ENCODE results near the gene ARHGEF35.
"Not testable (repeated sequence)": the region's sequence is repeated elsewhere in the genome, so short reads cannot be mapped to it uniquely, and the experiment has no call there.

Gene ARHGEF35

GRCh38 chr7:144203086-144203485 lies 7.5 kb upstream of the ARHGEF35 start:
- H3K9me3 Mint-ChIP-seq; H3K4me1 Mint-ChIP-seq (ENCODE audit: low read depth in 2 of 2); DNase-seq; H3K4me3 Mint-ChIP-seq; H3K36me3 Mint-ChIP-seq (ENCODE audit: insufficient read depth); ATAC-seq (replicated peaks); H3K27ac Mint-ChIP-seq; H3K27me3 Mint-ChIP-seq: not testable (repeated sequence)

GRCh38 chr7:144201978-144202377 lies 6.3 kb upstream of the ARHGEF35 start:
- not testable (repeated sequence) for H3K27me3 Mint-ChIP-seq; H3K9me3 Mint-ChIP-seq; H3K27ac Mint-ChIP-seq; H3K36me3 Mint-ChIP-seq (ENCODE audit: insufficient read depth); ATAC-seq (replicated peaks); H3K4me3 Mint-ChIP-seq; H3K4me1 Mint-ChIP-seq (ENCODE audit: low read depth in 2 of 2); DNase-seq

GRCh38 chr7:144198934-144199333 lies 3.3 kb upstream of the ARHGEF35 start:
- H3K36me3 Mint-ChIP-seq (ENCODE audit: insufficient read depth); ATAC-seq (replicated peaks); H3K9me3 Mint-ChIP-seq; H3K27ac Mint-ChIP-seq; H3K4me1 Mint-ChIP-seq (ENCODE audit: low read depth in 2 of 2); H3K4me3 Mint-ChIP-seq; H3K27me3 Mint-ChIP-seq; DNase-seq: not testable (repeated sequence)

GRCh38 chr7:144194453-144194852 lies 1.2 kb downstream of the ARHGEF35 start:
- not testable (repeated sequence) for ATAC-seq (replicated peaks); H3K4me3 Mint-ChIP-seq

GRCh38 chr7:144193782-144194181 lies 1.9 kb downstream of the ARHGEF35 start:
- DNase-seq, H3K9me3 Mint-ChIP-seq: not testable (repeated sequence)

More at GRCh38 chr7:144194453-144194852, 1.2 kb downstream of the ARHGEF35 start:
- not testable (repeated sequence) for H3K9me3 Mint-ChIP-seq; H3K27ac Mint-ChIP-seq; H3K27me3 Mint-ChIP-seq; H3K36me3 Mint-ChIP-seq (ENCODE audit: insufficient read depth); H3K4me1 Mint-ChIP-seq (ENCODE audit: low read depth in 2 of 2); DNase-seq

GRCh38 chr7:144188578-144189171 lies 7.0 kb downstream of the ARHGEF35 start:
- H3K9me3 Mint-ChIP-seq; DNase-seq; H3K4me3 Mint-ChIP-seq; H3K36me3 Mint-ChIP-seq (ENCODE audit: insufficient read depth); H3K27ac Mint-ChIP-seq; H3K4me1 Mint-ChIP-seq (ENCODE audit: low read depth in 2 of 2); H3K27me3 Mint-ChIP-seq: not testable (repeated sequence)
- ATAC-seq (replicated peaks): peak; percentile 36

More at GRCh38 chr7:144193782-144194181, 1.9 kb downstream of the ARHGEF35 start:
- not testable (repeated sequence) for H3K36me3 Mint-ChIP-seq (ENCODE audit: insufficient read depth); H3K4me1 Mint-ChIP-seq (ENCODE audit: low read depth in 2 of 2); H3K27me3 Mint-ChIP-seq; H3K27ac Mint-ChIP-seq; H3K4me3 Mint-ChIP-seq
- ATAC-seq (replicated peaks): peak; percentile 32

GRCh38 chr7:144187848-144188247 lies 7.8 kb downstream of the ARHGEF35 start:
- ATAC-seq (replicated peaks); DNase-seq; H3K4me1 Mint-ChIP-seq (ENCODE audit: low read depth in 2 of 2); H3K27me3 Mint-ChIP-seq; H3K27ac Mint-ChIP-seq; H3K9me3 Mint-ChIP-seq; H3K4me3 Mint-ChIP-seq; H3K36me3 Mint-ChIP-seq (ENCODE audit: insufficient read depth): not testable (repeated sequence)

GRCh38 chr7:144183166-144183565 lies 12.5 kb downstream of the ARHGEF35 start, which contains the start of gene CTAGE4:
TSS of gene CTAGE4 (plus strand) at chr7:144183466. CDS start at chr7:144183504, 38 bp downstream.
- H3K27me3 Mint-ChIP-seq; DNase-seq; H3K36me3 Mint-ChIP-seq (ENCODE audit: insufficient read depth); H3K27ac Mint-ChIP-seq; H3K4me3 Mint-ChIP-seq; H3K9me3 Mint-ChIP-seq; ATAC-seq (replicated peaks); H3K4me1 Mint-ChIP-seq (ENCODE audit: low read depth in 2 of 2): not testable (repeated sequence)

- H3K27ac Mint-ChIP-seq; H3K9me3 Mint-ChIP-seq; ATAC-seq (replicated peaks); DNase-seq; H3K4me1 Mint-ChIP-seq (ENCODE audit: low read depth in 2 of 2); H3K36me3 Mint-ChIP-seq (ENCODE audit: insufficient read depth); H3K4me3 Mint-ChIP-seq: not testable (repeated sequence)
- peaks cover 12 to 27% of the 10 kb centered on the region in 2 donors for H3K27me3 Mint-ChIP-seq
Measured at GRCh38 chr7:144179165-144179479, 16.5 kb downstream of the ARHGEF35 start.

GRCh38 chr7:144178380-144179164 lies 17.1 kb downstream of the ARHGEF35 start:
- H3K27ac Mint-ChIP-seq; H3K4me3 Mint-ChIP-seq; H3K4me1 Mint-ChIP-seq (ENCODE audit: low read depth in 2 of 2); H3K9me3 Mint-ChIP-seq; H3K36me3 Mint-ChIP-seq (ENCODE audit: insufficient read depth): not testable (repeated sequence)
- ATAC-seq (replicated peaks) (peak; percentile 84), DNase-seq (peak; percentile 14 to 22 (median 15))
- H3K27me3 Mint-ChIP-seq: peaks cover 12 to 27% of the 10 kb centered on the region in 2 donors

GRCh38 chr7:144174613-144175012 lies 21.0 kb downstream of the ARHGEF35 start:
- H3K4me1 Mint-ChIP-seq (ENCODE audit: low read depth in 2 of 2): no peaks in the 10 kb centered on the region
- no peak for ATAC-seq (replicated peaks)
- H3K36me3 Mint-ChIP-seq (ENCODE audit: insufficient read depth): no peaks in the 10 kb centered on the region
- DNase-seq: no peak
- no peak overlapping the region for H3K4me3 Mint-ChIP-seq
- peaks cover 20 to 38% of the 10 kb centered on the region in 2 donors for H3K27me3 Mint-ChIP-seq
- H3K9me3 Mint-ChIP-seq: no peaks in the 10 kb centered on the region
- no peak overlapping the region for H3K27ac Mint-ChIP-seq

- not testable (repeated sequence) for H3K4me3 Mint-ChIP-seq; DNase-seq; H3K27ac Mint-ChIP-seq; ATAC-seq (replicated peaks); H3K4me1 Mint-ChIP-seq (ENCODE audit: low read depth in 2 of 2); H3K9me3 Mint-ChIP-seq; H3K36me3 Mint-ChIP-seq (ENCODE audit: insufficient read depth)
- peaks cover 7 to 24% of the 10 kb centered on the region in 2 donors for H3K27me3 Mint-ChIP-seq
Measured at GRCh38 chr7:144171594-144172350, 23.9 kb downstream of the ARHGEF35 start.

GRCh38 chr7:144164784-144165183 lies 30.8 kb downstream of the ARHGEF35 start:
- H3K4me3 Mint-ChIP-seq: no peak overlapping the region
- ATAC-seq (replicated peaks): no peak
- H3K9me3 Mint-ChIP-seq: no peaks in the 10 kb centered on the region
- no peaks in the 10 kb centered on the region for H3K4me1 Mint-ChIP-seq (ENCODE audit: low read depth in 2 of 2)
- no peak overlapping the region for H3K27ac Mint-ChIP-seq
- DNase-seq: no peak
- no peaks in the 10 kb centered on the region for H3K36me3 Mint-ChIP-seq (ENCODE audit: insufficient read depth)
- peaks cover 11 to 43% of the 10 kb centered on the region in 2 donors for H3K27me3 Mint-ChIP-seq
